Mucosa of stomach (tissue), 1 donor: Measurements from ENCODE around the gene CCL28.
"Not testable (repeated sequence)": the region's sequence is repeated elsewhere in the genome, so short reads cannot be mapped to it uniquely, and the experiment has no call there.

ENCODE experiments used
- H3K27me3 ChIP-seq: one replicate; pipeline ENCODE4 v1.7.0; 2013; ENCODE audit warnings: mild to moderate bottlenecking, low read length; ENCODE audit not compliant: control insufficient read depth, insufficient read depth
- H3K36me3 ChIP-seq: one replicate; pipeline ENCODE4 v1.7.0; 2013; ENCODE audit warnings: low read length; ENCODE audit not compliant: control insufficient read depth, insufficient read depth
- H3K4me1 ChIP-seq: one replicate; pipeline ENCODE4 v1.7.0; 2013; ENCODE audit warnings: mild to moderate bottlenecking, low read length; ENCODE audit not compliant: control insufficient read depth, insufficient read depth
- H3K4me3 ChIP-seq: one replicate; pipeline ENCODE4 v1.7.0; 2013; ENCODE audit warnings: low read length
- H3K9ac ChIP-seq: one replicate; pipeline ENCODE4 v1.7.0; 2013; ENCODE audit warnings: mild to moderate bottlenecking, low read length, moderate library complexity
- H3K9me3 ChIP-seq: one replicate; pipeline ENCODE4 v1.7.0; 2013; ENCODE audit warnings: mild to moderate bottlenecking, low read length, moderate library complexity; ENCODE audit not compliant: control insufficient read depth
- donor health status: Pancreatic carcinoma.

Gene CCL28

GRCh38 chr5:43412156-43412555, at the start of gene CCL28:
CCL28 (minus strand) TSS chr5:43412391; CDS start chr5:43412316, 75 bp downstream.
- H3K9ac ChIP-seq: peak within 1 kb of the TSS; percentile 56
- H3K27me3 ChIP-seq: no peaks in the 10 kb centered on the region
- H3K4me1 ChIP-seq: peaks cover 46% of the 10 kb centered on the region
- no peaks in the 10 kb centered on the region for H3K36me3 ChIP-seq
- peak within 1 kb of the TSS; percentile 15 for H3K4me3 ChIP-seq
- no peaks in the 10 kb centered on the region for H3K9me3 ChIP-seq

- H3K36me3 ChIP-seq: no peaks in the 10 kb centered on the region
- no peak overlapping the region for H3K4me3 ChIP-seq
- H3K4me1 ChIP-seq: no peaks in the 10 kb centered on the region
- no peaks in the 10 kb centered on the region for H3K27me3 ChIP-seq
- H3K9ac ChIP-seq: no peak overlapping the region
- no peaks in the 10 kb centered on the region for H3K9me3 ChIP-seq
These were observed 48.9 kb upstream of the CCL28 start for GRCh38 chr5:43461066-43461465.

- Histone ChIP-seq H3K4me3 (no peak overlapping the region), H3K36me3 (no peaks in the 10 kb centered on the region), H3K9ac (no peak overlapping the region), H3K27me3 (no peaks in the 10 kb centered on the region), H3K9me3 (no peaks in the 10 kb centered on the region), H3K4me1 (no peaks in the 10 kb centered on the region)
These were observed 44.4 kb upstream of the CCL28 start for GRCh38 chr5:43456556-43456955.

- not testable (repeated sequence) for H3K4me1 ChIP-seq, H3K27me3 ChIP-seq, H3K36me3 ChIP-seq, H3K4me3 ChIP-seq, H3K9me3 ChIP-seq, H3K9ac ChIP-seq
These were observed 29.4 kb upstream of the CCL28 start for GRCh38 chr5:43441575-43441974.

GRCh38 chr5:43437062-43437660, 25.0 kb upstream of the CCL28 start:
- Histone ChIP-seq H3K27me3 (no peaks in the 10 kb centered on the region), H3K4me1 (peaks cover 13% of the 10 kb centered on the region), H3K36me3 (no peaks in the 10 kb centered on the region), H3K4me3 (no peak overlapping the region), H3K9me3 (no peaks in the 10 kb centered on the region), H3K9ac (no peak overlapping the region)

GRCh38 chr5:43433382-43433781, 21.2 kb upstream of the CCL28 start:
- no peak overlapping the region for H3K9ac ChIP-seq
- no peaks in the 10 kb centered on the region for H3K36me3 ChIP-seq

GRCh38 chr5:43432486-43433375, 20.5 kb upstream of the CCL28 start:
- no peaks in the 10 kb centered on the region for H3K36me3 ChIP-seq

More at GRCh38 chr5:43433382-43433781, 21.2 kb upstream of the CCL28 start:
- H3K27me3 ChIP-seq: no peaks in the 10 kb centered on the region
- no peaks in the 10 kb centered on the region for H3K9me3 ChIP-seq
- peaks cover 18% of the 10 kb centered on the region for H3K4me1 ChIP-seq
- H3K4me3 ChIP-seq: no peak overlapping the region

GRCh38 chr5:43429706-43430105, 17.5 kb upstream of the CCL28 start:
- Histone ChIP-seq H3K36me3 (no peaks in the 10 kb centered on the region), H3K27me3 (no peaks in the 10 kb centered on the region), H3K9me3 (no peaks in the 10 kb centered on the region), H3K4me1 (peaks cover 26% of the 10 kb centered on the region), H3K9ac (no peak overlapping the region), H3K4me3 (no peak overlapping the region)

More at GRCh38 chr5:43432486-43433375, 20.5 kb upstream of the CCL28 start:
- H3K27me3 ChIP-seq: no peaks in the 10 kb centered on the region
- H3K9me3 ChIP-seq: no peaks in the 10 kb centered on the region
- no peak overlapping the region for H3K4me3 ChIP-seq
- H3K9ac ChIP-seq: no peak overlapping the region
- peaks cover 18% of the 10 kb centered on the region for H3K4me1 ChIP-seq

- H3K4me3 ChIP-seq: no peak overlapping the region
- peaks cover 26% of the 10 kb centered on the region for H3K4me1 ChIP-seq
- H3K36me3 ChIP-seq: no peaks in the 10 kb centered on the region
- no peak overlapping the region for H3K9ac ChIP-seq
- H3K9me3 ChIP-seq: no peaks in the 10 kb centered on the region
- no peaks in the 10 kb centered on the region for H3K27me3 ChIP-seq
These were observed 16.8 kb upstream of the CCL28 start for GRCh38 chr5:43429016-43429415.

- Histone ChIP-seq H3K4me1 (peaks cover 18% of the 10 kb centered on the region), H3K36me3 (no peaks in the 10 kb centered on the region), H3K9ac (no peak overlapping the region), H3K4me3 (no peak overlapping the region), H3K27me3 (no peaks in the 10 kb centered on the region), H3K9me3 (no peaks in the 10 kb centered on the region)
These were observed 15.1 kb upstream of the CCL28 start for GRCh38 chr5:43427306-43427705.

GRCh38 chr5:43425983-43426382, 13.8 kb upstream of the CCL28 start:
- Histone ChIP-seq H3K4me1 (peaks cover 24% of the 10 kb centered on the region), H3K27me3 (no peaks in the 10 kb centered on the region), H3K36me3 (no peaks in the 10 kb centered on the region), H3K9ac (no peak overlapping the region), H3K4me3 (no peak overlapping the region), H3K9me3 (no peaks in the 10 kb centered on the region)

- not testable (repeated sequence) for H3K4me3 ChIP-seq, H3K9me3 ChIP-seq, H3K36me3 ChIP-seq, H3K9ac ChIP-seq, H3K27me3 ChIP-seq
- peaks cover 25% of the 10 kb centered on the region for H3K4me1 ChIP-seq
These were observed 10.9 kb upstream of the CCL28 start for GRCh38 chr5:43423086-43423485.
